Activated naive CD4-positive, alpha-beta T cell treated with anti-CD3 and anti-CD28 coated beads, Interleukin-2, amount 50 U/mL, for 24 hours (primary cell): Measurements from ENCODE around the gene SPTB.

Source experiments
- H3K27ac Mint-ChIP-seq: one replicate; pipeline ENCODE4 v1.8.0; 2021; ENCODE audit warnings: mild to moderate bottlenecking, mixed read lengths
- H3K27me3 Mint-ChIP-seq: one replicate; pipeline ENCODE4 v1.8.0; 2021; ENCODE audit warnings: mixed read lengths
- H3K36me3 Mint-ChIP-seq: one replicate; pipeline ENCODE4 v1.8.0; 2021; ENCODE audit warnings: mixed read lengths
- H3K4me1 Mint-ChIP-seq: one replicate; pipeline ENCODE4 v1.8.0; 2021; ENCODE audit warnings: mixed read lengths
- H3K4me3 Mint-ChIP-seq: one replicate; pipeline ENCODE4 v1.8.0; 2021; ENCODE audit warnings: mild to moderate bottlenecking, mixed read lengths
- H3K9me3 Mint-ChIP-seq: one replicate; pipeline ENCODE4 v1.8.0; 2021; ENCODE audit warnings: mixed read lengths

The SPTB gene

DNA sequence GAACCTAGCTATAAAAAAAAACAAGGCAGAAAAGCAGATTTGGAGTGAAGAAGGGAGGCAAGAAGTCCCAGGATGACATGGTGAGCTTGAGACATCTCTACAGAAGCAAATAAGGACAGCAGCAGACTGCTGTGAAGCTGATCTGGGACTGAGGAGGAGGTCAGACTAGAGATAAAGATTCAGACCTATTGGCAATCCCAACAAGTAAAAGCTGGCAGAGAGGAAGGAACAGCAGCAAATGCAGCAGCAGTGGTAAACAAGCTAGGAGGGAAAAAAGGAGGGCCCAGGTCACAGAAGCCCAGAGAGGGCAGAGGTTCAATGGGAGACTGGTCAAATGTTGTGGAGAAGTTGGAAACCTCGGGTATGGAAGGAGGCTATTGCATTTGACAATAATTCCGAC lies 11.3 kb downstream of the SPTB start:
- Mint-ChIP-seq H3K27ac (no peak overlapping the region), H3K9me3 (no peaks in the 10 kb centered on the region), H3K4me1 (no peaks in the 10 kb centered on the region), H3K36me3 (no peaks in the 10 kb centered on the region), H3K27me3 (peaks cover 9% of the 10 kb centered on the region), H3K4me3 (no peak overlapping the region)

DNA sequence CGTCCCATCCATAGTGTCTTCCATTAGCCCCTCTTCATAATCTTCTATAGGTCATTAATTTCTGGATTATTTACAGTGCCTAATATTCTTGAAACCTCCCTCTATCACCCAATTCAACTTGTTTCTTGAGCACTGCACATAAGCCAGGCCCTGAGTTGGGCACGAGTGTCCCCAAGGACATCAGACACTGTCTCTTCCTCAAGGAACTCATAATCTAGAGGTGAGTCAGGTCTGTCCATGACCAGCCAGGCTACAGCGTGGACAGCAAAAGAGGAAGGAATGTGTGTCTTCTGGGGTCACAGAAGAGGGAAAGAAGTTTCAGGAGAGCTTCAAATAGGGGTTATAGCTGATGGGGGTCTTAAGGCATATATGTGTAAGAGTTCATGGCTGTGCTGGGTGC lies 12.5 kb downstream of the SPTB start:
- Mint-ChIP-seq H3K36me3 (no peaks in the 10 kb centered on the region), H3K4me1 (no peaks in the 10 kb centered on the region), H3K27me3 (peaks cover 8% of the 10 kb centered on the region), H3K4me3 (no peak overlapping the region), H3K27ac (no peak overlapping the region), H3K9me3 (no peaks in the 10 kb centered on the region)

DNA sequence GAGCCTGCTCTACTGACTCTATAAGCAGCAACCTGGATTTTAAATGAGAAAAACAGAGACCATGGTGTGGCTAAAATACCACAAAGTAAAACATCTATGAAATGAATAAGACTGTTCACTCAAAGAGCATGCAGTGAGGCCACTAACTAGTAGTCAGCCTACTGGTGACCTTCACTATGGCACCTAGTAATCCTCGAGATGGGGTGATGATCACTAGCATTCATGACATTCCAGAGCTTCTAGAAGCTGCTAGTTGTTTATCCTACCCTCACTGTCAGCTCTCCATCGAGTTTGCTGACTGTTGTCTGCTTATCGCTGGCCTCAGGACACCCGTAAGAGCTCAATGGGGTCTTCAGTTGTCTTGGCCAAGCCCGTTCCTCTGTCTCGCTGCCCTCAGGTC lies 13.7 kb downstream of the SPTB start:
- H3K27ac Mint-ChIP-seq = no peak overlapping the region
- no peak overlapping the region for H3K4me3 Mint-ChIP-seq
- no peaks in the 10 kb centered on the region for H3K36me3 Mint-ChIP-seq
- H3K27me3 Mint-ChIP-seq = peaks cover 8% of the 10 kb centered on the region
- no peaks in the 10 kb centered on the region for H3K9me3 Mint-ChIP-seq
- no peaks in the 10 kb centered on the region for H3K4me1 Mint-ChIP-seq

DNA sequence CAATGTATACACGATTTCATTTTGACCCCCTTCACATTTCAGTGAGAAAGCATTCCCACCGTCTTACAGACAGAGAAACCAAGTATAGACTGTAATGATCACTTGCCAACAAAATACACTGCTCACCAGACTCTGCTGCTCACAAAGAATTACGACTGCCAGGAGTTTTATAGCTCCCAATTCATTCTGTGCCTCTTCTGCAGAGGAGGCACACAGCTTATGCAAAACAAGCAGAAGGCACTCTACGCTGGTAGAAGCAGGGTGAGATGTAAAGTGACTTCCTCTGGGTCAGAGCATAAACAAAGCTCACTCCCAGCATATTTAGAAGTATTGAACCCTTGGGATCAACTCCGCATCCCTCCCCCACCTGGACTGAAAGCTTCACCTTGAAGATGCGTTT lies 14.6 kb downstream of the SPTB start:
- no peaks in the 10 kb centered on the region for H3K9me3 Mint-ChIP-seq
- H3K4me1 Mint-ChIP-seq = no peaks in the 10 kb centered on the region
- H3K4me3 Mint-ChIP-seq = no peak overlapping the region
- peaks cover 8% of the 10 kb centered on the region for H3K27me3 Mint-ChIP-seq
- H3K27ac Mint-ChIP-seq = no peak overlapping the region
- no peaks in the 10 kb centered on the region for H3K36me3 Mint-ChIP-seq

DNA sequence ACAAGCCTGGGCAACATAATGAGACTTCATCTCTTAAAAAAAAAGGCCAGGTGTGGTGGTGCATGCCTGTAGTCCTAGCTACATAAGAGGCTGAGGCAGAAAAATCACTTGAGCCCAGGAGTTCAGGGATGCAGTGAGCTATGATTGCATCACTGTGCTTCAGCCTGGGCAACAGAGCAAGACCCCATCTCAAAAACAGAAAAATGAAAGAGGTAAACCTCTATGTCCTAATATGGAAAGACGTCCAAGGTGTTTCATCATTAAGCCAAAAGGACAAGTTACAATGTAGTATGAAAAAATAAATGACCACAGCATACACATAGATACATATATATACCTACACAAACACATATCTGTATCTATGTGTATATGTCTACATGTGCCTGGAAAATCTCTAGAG lies 15.4 kb downstream of the SPTB start:
- no peak overlapping the region for H3K27ac Mint-ChIP-seq
- H3K36me3 Mint-ChIP-seq = no peaks in the 10 kb centered on the region
- no peaks in the 10 kb centered on the region for H3K4me1 Mint-ChIP-seq
- H3K4me3 Mint-ChIP-seq = no peak overlapping the region
- H3K27me3 Mint-ChIP-seq = peaks cover 8% of the 10 kb centered on the region
- no peaks in the 10 kb centered on the region for H3K9me3 Mint-ChIP-seq

DNA sequence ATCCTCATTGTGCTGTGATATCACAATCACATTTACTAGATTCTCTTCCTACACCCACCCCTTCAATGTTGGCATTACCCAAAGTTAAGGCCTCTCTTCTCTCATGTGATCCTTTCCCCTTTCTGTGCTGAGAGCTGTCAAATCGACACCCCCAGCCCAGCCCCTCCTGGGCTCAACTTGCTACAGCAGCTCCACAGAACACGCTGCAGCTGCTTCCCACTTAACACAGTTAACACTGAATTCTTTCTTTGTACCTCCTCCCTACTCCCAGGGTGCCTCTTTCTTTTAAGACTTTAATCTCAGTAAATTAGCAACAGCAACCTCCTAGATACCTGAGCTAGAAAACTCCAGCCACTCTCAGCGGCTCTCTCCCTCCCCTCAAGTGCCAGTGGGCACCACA lies 17.8 kb downstream of the SPTB start:
- Mint-ChIP-seq H3K4me3 (no peak overlapping the region), H3K4me1 (no peaks in the 10 kb centered on the region), H3K27me3 (peaks cover 7% of the 10 kb centered on the region), H3K36me3 (no peaks in the 10 kb centered on the region), H3K27ac (peak overlapping the region; percentile 68), H3K9me3 (no peaks in the 10 kb centered on the region)

DNA sequence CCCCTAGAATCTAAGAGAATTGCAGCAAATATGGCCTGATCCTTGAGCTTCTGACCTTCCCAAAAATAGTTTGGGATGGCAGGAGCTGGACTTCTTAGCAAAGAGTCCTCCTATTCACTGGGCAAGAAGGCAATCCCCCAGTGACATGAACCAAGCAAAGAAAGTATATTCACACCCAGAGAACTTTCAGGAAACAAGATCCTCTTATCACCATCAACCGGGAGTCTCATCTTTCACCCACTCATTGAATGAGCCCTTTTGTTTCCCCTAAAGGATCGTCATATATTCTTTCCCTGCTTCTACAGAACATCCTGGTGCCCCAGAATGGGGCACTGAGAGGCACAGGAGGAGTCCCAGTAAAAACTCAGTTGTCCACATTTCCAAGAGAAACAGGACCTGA lies 19.7 kb downstream of the SPTB start:
- Mint-ChIP-seq H3K36me3 (no peaks in the 10 kb centered on the region), H3K9me3 (no peaks in the 10 kb centered on the region), H3K27me3 (peaks cover 6% of the 10 kb centered on the region), H3K4me3 (no peak overlapping the region), H3K4me1 (no peaks in the 10 kb centered on the region), H3K27ac (peak overlapping the region; percentile 30)

DNA sequence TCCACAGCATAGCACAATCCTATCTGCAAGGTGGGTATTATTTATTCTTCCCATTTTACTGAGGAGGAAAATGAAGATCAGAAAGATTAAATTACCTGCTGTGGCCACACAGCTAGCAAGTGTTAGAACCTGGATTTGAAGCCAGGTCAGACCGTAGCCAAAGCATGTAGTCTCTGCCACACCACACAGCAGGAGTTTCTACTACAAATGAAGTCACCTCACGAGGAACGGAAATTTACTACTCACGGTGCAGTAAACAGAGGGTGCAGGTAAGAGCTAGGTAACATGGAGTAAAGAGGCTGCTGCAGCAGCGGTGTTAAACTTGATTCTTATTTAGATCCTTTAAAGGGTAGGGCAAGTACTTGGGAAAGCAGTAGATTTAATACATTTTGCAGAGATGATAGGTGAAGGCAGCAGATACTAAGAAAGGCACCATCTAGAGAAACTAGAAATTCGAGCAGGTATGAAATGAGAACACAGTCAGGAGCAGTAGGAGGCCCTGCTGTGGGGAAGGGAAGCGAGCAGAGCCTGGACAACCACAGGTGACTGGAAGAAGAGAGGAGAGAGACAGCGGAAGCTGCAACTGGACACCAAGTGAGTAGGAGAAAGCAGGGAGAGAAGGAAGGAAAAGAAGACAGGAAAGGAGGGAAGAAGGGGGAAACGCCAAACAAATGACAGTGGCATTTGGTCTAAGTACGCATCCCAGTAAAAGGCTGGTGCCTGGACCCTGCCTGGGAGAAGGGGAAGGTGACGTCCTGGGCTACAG lies 21.5 kb downstream of the SPTB start:
- H3K4me3 Mint-ChIP-seq = no peak overlapping the region
- H3K9me3 Mint-ChIP-seq = no peaks in the 10 kb centered on the region
- no peak overlapping the region for H3K27ac Mint-ChIP-seq
- peaks cover 6% of the 10 kb centered on the region for H3K27me3 Mint-ChIP-seq
- H3K4me1 Mint-ChIP-seq = no peaks in the 10 kb centered on the region
- H3K36me3 Mint-ChIP-seq = no peaks in the 10 kb centered on the region

DNA sequence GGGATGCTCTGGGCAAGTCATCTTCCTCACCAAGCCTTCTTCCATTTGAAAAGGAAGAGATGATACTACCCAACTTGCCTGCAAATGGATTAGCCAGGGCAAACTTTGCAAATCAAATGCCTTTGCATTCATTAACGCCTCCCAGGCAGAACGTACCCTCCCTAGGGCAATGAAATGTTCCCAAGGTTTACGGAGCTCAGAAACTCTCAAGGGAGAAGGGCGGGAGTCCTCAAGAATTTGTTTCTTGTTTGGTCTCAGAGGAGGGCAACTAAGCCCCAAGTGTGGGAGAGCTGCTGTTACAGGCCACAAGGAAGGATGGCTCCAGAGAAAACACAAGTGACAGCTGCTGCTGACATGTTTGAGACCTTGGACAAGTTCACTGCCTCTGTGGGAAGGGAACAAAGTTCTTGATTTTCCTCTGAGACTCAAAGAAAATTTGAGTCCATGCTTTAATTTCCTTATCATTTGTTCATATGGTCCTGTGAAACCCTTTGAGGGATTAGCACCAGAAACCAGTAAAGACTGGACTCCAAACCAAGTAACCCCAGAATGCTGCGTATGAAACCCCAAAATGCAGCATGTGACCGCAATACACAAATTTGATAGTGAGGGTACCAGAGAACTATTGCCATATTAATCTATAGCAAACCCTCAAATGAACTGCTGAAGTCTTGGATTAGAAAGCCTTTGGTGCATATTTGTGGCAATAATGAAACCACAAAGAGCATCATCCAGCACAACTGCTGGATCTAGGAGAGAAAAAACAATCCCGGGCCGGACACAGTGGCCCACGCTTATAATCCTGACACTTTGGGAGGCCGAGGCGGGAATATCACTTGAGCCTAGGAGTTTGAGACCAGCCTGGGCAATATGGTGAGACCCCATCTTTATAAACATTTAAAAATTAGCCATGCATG lies 22.9 kb downstream of the SPTB start:
- no peaks in the 10 kb centered on the region for H3K4me1 Mint-ChIP-seq
- no peak overlapping the region for H3K27ac Mint-ChIP-seq
- no peaks in the 10 kb centered on the region for H3K36me3 Mint-ChIP-seq
- H3K27me3 Mint-ChIP-seq = peaks cover 6% of the 10 kb centered on the region
- no peaks in the 10 kb centered on the region for H3K9me3 Mint-ChIP-seq
- no peak overlapping the region for H3K4me3 Mint-ChIP-seq

DNA sequence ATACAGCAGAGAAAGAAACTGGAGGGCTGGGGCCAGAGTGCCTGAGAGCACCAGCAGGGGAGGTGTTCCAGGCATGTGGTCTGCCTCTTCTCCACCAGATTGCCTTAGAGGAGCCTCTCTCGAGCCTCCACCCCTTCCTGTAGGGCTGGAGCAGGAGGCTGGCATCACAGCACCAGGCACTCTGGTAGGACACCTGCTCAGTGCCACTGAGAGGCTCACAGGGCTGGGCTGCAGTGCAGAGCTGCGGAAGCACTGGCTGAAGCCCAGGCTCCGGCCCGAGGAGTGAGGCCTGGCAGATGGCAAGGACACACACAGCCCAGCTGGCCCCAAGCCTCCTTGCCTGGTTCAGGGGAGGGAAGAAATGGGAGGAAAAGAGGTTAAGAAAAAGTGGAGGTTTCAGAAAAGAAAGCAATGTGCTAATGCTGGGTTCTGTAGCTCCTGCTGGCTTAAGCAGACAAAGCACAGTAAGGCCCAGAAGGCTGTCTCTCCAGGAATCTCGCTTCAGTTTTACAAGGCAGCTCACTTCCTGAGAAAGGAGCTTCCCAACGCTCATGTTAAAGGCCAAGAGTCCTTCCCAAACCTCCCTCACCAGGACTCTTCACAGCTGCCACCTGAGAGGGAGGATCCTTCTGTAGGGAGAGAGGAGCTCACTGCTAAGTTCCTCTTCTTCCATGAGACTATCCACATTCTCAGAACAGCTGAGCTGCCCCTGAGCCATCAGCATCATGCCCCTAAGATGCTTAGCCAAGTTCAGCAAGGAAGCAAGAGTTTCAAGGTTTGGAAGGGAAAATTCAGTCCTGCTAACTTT lies 23.8 kb downstream of the SPTB start:
- no peak overlapping the region for H3K4me3 Mint-ChIP-seq
- no peak overlapping the region for H3K27ac Mint-ChIP-seq
- H3K27me3 Mint-ChIP-seq = peaks cover 6% of the 10 kb centered on the region
- H3K9me3 Mint-ChIP-seq = no peaks in the 10 kb centered on the region
- no peaks in the 10 kb centered on the region for H3K4me1 Mint-ChIP-seq
- H3K36me3 Mint-ChIP-seq = no peaks in the 10 kb centered on the region

DNA sequence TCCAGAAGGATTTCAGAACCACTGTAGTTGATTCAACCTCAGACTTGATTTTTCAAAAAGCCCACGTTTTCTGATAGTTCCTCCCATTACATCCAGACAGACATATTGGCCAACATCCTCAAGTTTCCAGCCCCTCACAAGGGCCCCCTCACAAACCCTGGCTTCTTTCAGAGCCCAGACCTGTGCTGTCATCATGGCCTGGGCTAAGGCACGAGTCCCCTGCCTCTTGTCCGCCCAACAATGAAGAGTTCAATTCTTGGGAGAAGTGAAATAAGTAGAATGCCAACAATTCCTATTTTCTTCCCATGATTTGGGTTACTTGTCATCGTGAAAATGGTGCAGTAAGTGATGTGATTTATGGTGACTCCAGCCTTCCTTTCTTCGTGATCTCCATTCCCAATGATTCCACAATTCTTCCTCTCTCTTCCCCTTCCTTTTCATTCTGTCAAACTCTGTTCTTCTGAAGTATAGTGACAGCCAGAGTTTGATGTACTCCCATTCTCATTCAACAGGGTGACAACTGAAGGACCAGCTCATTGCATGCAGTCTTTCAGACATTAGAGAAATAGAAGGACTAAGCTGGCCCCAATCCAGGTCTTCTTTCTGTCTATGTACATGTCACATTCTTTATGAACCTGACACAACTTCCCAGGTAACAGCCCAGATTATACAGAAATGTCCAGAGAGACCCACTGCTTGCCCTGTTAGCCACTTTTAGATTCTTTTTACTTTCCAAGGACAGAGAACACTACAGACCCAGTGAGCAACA lies 29.2 kb downstream of the SPTB start:
- no peak overlapping the region for H3K27ac Mint-ChIP-seq
- H3K27me3 Mint-ChIP-seq = peaks cover 6% of the 10 kb centered on the region
- H3K9me3 Mint-ChIP-seq = no peaks in the 10 kb centered on the region
- no peaks in the 10 kb centered on the region for H3K36me3 Mint-ChIP-seq
- H3K4me3 Mint-ChIP-seq = no peak overlapping the region
- peaks cover 7% of the 10 kb centered on the region for H3K4me1 Mint-ChIP-seq

DNA sequence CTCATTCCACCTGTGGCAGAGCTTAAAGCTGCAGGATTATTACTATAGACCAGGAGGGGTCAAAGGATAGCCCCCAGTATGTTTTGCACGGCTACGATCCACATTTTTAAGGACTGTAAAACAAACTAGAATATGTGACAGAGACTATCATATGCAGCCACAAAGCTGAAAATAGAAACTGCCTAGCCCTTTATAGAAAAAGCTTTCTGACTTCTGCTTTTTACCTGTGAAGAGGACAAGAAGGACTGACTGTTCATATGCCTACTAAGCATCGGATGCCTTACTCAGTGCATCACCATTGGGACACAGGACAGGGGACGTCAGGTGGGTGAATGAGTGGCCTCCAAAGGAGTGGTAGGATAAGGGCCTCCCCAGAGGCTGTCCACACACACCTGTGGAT lies 29.8 kb downstream of the SPTB start:
- H3K4me3 Mint-ChIP-seq = no peak overlapping the region
- H3K27me3 Mint-ChIP-seq = peaks cover 6% of the 10 kb centered on the region
- H3K36me3 Mint-ChIP-seq = no peaks in the 10 kb centered on the region
- H3K9me3 Mint-ChIP-seq = no peaks in the 10 kb centered on the region
- H3K4me1 Mint-ChIP-seq = peaks cover 7% of the 10 kb centered on the region
- no peak overlapping the region for H3K27ac Mint-ChIP-seq

DNA sequence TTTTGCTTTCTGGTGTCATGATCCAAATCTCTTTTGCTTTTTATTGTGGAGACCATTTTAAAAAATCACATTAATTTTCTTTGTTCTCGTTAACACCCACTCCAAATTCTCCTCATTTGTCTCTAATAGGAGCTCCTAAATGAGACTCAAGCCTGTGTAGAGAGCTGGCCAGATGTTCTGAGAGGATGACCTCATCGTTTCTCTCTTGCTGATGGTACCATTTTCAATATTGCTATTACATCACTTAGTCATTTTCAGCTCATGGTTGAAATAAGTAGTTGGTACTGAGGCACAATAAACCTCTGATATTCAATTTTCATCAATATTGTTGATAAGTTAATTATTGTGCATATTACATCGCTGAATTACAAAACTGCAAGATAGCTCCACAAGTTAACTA lies 31.5 kb downstream of the SPTB start:
- peaks cover 7% of the 10 kb centered on the region for H3K4me1 Mint-ChIP-seq
- H3K27me3 Mint-ChIP-seq = peaks cover 16% of the 10 kb centered on the region
- H3K36me3 Mint-ChIP-seq = no peaks in the 10 kb centered on the region
- no peak overlapping the region for H3K27ac Mint-ChIP-seq
- no peak overlapping the region for H3K4me3 Mint-ChIP-seq
- no peaks in the 10 kb centered on the region for H3K9me3 Mint-ChIP-seq

DNA sequence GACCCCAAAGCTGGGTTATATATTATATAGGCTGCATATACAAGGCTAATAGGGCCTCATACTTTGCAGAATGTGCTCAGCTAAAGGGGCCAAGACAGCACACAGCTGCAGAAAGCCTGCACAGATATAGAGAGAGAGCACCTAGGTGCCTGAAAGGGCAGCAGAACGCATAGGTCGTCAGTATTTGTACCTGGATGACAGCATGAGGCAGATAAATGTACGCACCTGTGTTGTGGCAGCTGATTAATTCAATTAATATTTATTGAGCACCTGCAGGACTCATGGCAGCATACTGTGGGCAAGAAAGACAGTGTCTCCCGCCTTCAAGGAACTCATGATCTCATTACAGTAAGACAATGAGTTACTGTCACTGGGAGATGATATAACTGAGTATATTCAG lies 33.4 kb downstream of the SPTB start:
- Mint-ChIP-seq H3K27ac (no peak overlapping the region), H3K4me1 (peaks cover 7% of the 10 kb centered on the region), H3K27me3 (peaks cover 20% of the 10 kb centered on the region)

DNA sequence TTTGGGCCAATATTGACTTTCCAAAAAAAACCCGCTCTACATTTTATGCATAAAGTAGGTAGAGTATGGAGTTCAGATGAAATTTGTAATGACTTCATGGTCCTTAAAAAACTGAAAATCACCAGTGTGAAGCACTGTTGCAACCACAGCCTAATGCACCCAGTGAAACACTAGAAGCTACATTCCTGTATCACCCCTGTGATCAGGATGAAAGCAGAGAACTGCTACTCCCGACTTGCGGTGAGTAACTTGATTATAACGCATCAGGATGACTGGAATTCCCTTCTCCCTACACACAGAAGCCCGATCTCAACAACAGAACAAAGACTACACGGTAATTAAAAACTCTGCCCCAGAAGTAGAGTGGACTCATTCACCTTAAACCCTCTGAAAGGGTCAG lies 33.8 kb downstream of the SPTB start:
- peaks cover 7% of the 10 kb centered on the region for H3K4me1 Mint-ChIP-seq
- H3K27ac Mint-ChIP-seq = no peak overlapping the region
- H3K9me3 Mint-ChIP-seq = no peaks in the 10 kb centered on the region
- H3K4me3 Mint-ChIP-seq = no peak overlapping the region
- peaks cover 21% of the 10 kb centered on the region for H3K27me3 Mint-ChIP-seq
- H3K36me3 Mint-ChIP-seq = no peaks in the 10 kb centered on the region

More for the DNA sequence above, 33.4 kb downstream of the SPTB start:
- H3K36me3 Mint-ChIP-seq = no peaks in the 10 kb centered on the region
- H3K9me3 Mint-ChIP-seq = no peaks in the 10 kb centered on the region
- no peak overlapping the region for H3K4me3 Mint-ChIP-seq
